NCI-H187 (cell line): Measurements from ENCODE around the gene PDGFB.

ENCODE experiments used
- DNase-seq, 2 experiments: peaks; one replicate each; lab custom pipeline; 2025; lab: John Stamatoyannopoulos, UW

The PDGFB gene

DNA sequence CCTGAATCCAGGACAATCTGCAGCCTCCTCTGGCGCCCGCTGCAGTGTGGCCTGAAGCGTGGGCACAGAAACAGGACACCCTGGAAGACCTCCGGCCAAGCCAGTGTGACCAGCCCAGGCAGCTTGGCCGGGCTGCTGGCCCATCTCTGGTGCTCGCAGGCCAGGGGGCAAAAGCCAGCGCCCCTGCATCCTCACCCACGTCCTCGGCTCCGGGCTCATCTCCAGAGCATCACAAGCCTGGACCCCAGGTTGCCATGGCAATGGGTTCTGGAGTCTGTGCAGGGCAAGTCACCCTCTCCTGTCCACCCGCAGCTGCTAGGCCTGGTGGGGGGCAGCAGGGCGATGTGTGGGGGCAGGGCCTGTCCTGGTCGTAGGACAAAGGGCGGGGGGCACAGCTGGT is 9.3 kb upstream of the PDGFB start:
- DNase-seq = no peak

DNA sequence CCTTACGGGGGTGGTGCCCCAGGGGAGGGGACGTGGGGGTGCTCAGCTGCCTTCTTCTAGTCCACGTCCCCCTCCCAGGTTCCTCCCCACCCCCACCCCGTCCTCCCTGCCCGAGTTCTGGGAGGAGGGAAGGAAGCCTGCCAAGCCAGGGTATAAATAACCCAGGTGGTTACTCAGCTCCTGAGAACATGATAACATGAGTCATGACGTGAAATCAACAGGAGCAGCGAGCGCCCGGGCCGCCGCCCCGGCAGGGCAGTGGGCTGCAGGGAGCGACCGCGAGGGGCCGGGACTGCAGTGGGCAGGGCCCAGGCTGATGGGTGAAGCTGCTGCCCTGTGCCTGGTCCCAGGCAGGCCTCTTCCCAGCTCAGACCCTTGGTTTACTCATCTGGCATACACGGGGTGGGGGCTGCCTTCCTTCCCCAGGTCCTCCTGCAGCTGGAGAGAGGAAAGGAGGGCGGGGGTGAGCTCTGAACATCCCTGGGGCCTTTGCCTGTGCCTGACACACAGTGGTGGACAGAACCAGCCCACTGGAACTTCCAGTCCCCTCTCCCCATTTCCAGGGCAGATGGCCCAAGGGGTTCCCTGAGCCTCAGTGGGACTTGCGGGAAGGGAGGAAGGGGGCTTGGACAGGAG is 8.8 kb upstream of the PDGFB start:
- DNase-seq = no peak

DNA sequence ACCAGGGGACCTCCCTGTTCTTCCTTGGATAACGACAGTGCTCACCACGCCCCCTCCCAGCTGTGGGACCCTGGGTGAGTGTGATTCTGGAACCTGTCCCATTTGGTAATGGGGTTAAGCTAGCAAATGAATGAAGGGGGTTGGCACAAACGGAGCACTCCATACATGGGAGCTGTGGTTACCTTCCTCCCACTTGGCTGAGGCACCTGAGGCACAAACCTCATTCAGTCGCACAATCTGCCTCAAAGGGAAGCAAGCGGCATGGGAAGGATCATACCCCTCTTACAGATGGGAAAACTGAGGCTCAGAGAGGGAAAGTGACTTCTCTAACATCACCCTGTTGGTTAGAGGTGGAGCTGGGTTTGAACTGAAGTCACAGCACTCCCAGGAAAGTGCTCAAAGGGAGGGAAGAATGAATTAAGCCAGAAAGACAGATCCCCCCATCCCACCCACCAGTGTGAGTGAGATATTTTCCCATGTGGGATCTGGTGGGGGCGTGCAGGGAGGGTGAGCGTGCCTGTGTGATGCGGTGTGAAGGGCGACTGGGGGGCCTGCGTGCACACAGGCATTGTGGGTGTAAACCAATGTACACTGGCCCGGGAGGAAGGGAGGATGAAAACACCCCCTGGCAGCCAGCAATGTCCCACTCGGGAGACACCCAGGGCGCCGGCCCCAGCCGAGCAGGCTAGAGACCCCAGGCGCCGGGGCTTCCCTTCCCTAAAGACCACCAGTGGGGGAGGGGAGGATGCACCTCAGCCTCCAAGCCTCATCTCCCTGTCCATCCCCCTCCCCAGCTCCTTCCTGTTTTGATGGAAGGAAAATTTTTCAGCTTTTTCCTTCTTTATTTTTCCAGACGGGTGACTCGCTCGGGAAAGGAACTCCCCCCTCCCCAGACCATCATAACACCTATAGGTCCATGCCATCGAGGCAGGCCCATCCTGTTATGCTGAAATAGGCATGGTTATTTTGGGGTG is 8.0 kb upstream of the PDGFB start:
- no peak for DNase-seq

DNA sequence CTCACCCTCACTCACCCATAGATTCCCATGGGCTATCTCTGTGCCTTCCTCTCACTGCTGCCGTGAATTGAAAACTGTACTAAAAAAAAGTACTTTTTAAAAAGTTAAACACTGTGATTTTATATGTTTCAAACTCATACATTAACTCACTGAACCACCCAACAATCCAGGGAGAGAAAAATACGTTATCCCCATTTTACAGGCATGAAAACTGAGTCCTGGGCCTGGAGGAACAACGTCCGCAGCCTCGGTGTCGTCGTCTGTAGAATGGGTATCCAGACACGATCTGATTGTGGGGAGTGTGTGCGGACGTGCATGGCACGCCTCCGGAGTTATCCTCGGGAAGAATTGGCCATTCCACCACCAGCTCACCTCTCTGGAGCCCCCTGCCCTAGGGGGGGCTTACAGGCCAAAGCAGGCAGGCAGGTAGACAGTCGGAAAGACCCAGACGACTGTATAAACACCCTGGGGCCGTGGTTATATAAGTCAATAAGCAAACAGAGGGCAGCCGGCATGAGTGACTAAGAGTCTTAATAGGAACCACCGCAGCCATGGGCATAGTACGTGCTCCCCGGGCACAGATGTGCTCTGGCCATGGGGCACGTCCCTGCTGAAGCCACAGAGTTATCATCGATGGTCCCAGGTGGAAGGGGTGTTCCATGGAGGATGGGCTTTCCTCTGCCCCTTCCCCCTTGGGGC is 7.1 kb upstream of the PDGFB start:
- DNase-seq = no peak

DNA sequence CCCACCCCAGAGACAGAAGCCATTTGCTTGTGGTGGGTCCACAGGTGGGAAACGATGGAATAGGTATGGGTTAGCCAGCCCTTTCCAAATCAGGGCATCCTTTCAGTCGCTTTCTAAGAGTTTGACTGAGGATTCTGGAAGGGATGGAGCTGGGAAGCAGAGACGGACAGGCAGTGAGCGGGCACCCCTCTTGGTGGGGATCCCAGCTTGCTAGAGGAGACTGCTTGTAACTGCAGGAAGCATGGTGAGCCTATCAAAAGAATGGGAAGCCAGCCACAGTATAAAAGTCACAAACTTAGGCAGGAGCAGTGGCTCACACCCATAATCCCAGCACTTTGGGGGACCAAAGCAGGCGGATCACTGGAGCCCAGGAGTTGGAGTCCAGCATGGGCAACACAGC is 6.1 kb upstream of the PDGFB start:
- no peak for DNase-seq

DNA sequence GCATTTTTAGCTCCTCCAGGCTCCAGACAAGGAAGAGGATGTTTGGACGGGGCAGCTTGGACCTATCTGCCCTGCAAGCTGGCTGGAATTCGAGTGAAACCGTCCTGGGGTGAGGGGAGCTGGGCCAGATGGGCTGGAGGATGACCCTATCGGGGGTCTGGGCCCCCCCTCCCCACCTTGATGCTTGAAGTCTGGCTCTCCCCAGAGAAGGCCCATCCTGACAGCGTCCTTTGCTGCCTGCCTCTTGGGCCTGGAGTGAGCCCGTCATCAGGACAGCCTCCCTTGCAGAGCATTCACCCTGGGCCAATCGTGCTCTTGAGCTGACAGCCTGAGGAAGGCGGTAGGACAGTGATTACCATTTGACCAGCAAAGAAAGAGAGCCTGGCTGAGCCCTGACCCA is 5.3 kb upstream of the PDGFB start:
- no peak for DNase-seq

DNA sequence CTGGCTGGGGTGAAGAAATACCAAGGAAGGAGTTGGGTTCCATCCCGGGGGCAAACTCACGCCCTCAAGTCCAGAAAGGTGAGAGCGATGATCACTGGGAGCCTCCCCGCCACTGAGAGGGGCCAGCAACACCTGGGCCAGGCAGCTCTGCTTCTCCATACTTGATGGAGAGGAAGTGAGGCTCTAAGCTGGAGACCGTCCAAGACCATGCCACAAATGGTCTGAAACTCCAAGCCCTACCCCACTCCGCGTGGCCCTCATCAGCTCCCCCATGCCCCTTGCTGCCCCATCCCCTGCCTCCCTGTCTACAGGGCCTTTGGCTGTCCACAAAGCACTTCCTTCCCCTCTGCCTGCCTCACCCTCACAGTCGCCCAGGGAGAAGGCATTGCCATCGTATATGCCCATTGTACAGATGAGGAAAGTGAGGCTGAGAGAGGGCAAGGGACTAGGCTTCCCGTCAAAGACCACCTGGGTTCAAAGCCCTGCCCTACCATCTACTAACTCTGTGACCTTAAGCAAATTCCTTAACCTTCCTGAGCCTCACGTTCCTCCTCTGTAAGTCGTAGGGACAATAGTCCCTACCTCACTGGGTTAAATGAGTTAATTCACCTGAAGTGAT is 4.4 kb upstream of the PDGFB start:
- no peak for DNase-seq

DNA sequence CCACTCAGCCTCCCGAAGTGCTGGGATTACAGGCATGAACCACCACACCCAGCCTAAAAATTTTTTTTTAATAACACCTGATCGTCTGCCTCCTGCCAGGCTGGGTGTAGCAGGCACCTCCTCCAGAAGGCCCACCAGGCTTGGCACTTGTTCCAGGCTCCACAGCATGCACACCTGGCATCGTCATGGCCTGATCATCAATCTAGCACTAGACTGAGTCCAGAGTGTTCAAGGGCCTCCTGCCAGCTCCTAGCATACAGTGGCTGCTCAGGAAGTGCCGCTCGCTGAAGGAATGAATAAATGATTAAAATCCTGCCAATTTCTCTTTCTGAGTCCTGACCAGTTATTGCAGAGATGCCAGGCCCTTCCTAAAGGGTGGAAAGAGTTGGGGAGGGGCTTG is 3.5 kb upstream of the PDGFB start:
- DNase-seq = no peak

DNA sequence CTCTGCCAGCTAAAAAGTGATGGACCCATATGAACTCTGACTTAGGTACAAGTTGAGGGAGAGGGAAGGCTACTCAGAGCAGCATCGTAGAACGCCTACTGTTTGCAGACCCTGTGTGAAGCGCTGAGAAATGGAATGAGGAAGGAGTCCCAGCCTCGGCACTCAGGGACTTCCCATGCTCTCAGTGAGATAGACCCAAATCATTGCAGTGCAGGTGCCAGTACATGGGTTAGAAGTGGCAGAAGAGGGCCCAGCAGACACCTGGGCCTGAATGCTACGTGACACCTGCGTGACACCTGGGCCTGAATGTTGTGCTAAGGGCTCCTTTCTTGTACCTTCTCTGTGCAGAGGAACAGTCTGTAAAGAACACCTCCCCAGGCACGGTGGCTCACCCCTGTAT is 2.6 kb upstream of the PDGFB start:
- DNase-seq = no peak

DNA sequence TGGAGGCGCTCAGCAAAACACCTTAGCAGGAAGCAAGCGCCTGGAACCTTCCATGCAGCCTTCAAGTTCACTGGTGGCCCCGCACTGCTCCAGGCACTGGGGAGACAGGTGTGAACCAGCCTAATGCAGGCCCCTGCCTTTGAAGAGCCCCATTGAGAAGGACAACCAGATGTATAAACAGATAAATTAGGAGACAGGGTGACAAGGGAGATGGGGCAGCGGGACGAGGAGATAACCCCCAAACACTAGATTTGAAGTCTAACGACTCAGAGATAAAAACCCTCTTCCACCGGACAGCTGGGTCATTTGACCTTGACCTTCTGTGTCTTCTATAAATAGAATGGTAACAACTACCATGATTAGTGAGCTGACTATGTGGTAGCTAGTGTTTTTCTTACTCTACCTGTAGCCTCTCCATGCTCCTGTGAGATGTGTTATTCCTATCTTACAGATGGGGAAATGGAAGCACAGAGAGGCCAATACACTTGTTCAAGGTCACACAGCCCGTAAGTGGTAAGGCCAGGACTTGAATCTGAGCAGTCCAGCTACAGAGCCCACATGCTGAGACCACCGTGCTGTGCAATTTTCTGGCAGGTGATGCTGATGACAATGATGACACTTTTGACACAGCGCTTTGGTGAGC is 2.0 kb upstream of the PDGFB start:
- DNase-seq = no peak

DNA sequence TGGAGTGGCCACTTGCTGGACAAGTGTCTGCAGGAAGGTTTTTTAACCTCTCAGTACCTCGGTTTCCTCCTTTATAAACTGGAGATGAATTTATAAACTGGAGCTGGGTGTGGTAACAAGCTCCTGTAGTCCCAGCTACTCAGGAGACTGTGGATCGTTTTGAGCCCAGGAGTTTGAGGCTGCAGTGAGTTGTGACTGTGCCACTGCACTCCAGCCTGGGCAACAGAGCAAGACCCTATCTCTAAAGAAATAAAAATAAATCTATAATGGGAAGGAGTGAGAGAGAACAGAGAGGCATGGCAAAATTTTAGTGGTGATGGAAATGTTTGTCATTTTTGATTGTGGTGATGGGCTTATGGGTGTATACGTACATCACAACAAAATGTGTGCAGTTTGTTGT is 1.4 kb upstream of the PDGFB start:
- no peak for DNase-seq

DNA sequence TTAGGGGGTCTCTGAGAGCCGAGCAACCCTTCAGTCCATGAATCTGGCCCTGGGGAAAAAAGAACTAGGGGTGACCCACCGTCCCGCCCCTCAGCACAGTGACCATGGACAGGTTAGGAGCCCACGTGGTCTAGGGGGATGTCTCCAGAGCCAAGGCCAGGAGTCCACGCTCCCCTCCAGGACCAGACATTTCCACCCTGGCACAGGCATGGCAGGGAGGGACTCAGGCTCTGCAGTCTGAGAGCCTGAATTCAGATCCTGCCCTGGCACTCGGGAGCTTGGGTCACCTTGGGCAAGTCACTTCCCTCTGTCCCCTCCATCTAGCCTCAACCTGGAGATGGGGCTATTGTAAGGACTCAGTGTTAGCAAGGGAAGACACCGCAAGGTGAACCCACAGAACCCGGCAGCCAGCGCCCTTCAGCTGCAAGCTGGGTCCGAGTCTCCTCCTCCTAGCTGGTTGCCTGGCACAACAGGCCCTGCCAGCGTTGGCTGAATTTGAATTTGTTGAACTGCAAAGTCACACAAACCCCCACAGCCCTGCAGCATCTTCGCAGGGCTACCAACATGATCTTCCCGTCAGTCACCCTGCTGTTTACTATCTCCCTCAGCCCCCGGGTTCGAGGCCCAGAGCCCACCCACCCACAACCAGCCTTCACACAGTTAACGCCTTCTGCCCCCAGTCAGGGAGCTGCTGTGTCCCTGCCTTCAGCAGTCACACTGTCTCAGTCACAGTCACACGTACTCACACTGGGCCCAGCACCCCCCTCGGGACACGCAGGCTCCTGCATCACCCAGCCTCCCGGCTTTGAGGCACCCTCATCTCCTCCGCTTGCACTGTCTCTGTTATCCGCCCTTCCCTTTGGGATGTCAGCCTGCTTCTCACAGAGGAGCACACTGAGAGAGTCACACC is 603 bp upstream of the PDGFB start:
- DNase-seq = no peak

DNA sequence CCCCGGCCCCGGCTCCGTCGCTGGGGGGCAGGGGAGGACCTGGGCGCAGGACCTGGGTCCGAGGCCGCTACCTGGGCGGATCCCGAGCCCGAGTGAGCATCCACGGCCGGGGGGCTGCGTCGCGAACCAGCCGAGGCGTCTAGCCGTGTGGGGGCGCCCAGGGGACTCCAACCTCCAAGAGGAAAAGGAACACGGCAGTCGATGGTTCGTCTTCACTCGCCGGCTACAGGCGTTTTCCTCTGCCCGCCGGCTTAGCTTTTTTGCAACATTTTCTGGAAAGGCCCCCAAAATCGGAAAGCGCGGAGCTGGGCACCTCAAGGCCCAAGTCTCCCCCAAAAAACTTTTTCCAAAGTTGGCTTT is 666 bp downstream of the PDGFB start:
- DNase-seq = no peak

DNA sequence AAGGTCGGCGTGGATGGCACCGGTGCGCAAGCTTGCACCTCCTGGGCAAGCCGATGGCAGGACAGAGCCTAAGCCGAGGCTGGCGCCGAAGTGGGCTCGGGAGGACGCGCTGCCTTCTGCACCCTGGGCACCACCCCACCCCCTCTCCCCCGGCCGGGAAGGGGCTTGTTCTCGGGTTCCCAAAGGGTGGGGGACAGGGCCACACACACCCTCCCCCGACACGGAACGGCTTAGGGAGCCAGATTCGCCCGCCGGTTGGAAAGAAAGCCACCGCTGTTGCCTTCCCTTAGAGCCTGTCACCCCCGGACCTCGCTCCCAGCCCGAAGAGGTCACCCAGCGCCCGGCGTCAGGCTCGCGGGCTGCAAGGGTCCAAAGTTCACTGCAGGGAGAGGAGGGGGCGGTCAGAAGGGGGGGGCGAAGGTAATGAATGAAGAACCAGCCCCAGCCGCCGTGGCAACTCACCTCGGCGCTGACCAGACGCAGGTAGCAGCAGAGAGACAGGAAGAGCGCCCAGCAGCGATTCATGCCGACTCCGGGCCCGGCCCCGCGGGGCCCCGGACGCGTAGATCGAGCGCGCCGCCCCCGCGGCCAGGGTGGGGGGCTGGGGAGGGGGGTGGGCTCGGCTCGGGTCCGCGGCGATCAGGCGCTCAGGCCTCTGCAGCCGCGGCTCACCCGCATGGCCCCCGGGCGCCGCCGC is 1.2 kb downstream of the PDGFB start:
- no peak for DNase-seq

DNA sequence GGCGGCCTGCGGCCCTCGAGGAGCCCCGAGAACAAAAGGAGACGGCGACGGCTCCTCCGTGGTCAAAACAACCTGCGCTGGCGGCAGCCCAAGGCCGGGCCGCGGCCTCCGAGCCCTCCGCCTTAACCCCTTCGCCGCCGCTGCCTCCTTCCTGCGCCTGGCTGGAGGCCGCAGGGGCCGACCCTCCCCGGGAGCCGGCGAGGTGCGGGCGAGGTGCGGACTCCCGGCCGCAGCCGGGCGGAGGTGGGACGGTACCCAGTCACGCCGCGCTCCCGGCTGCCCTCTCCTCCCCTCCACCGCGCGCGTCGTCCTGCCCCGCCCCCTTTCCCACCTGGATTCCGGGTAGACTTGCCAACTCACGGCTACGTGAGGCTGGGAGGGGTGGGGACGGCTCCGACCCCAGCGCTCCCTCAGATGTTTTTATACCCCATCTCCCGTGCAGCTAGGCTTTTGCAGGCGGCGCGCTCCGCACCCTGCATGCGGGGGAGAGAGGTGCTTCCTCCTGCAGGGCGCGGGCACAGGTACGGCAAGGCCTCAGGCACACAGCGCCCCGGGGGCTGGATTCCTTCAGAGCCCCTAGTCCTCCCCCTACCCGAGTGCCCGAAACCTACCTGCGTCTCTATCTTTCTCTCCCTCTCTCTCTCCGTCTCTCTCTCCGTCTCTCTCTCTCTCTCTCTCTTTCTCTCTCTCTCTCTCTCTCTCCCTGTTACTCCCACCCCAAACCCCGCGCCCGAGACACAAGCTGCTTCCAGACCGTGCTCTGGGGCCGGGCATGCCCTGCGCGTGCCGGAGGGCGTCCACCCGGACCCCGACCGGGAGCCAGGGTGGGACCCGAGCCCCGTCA is 2.0 kb downstream of the PDGFB start:
- DNase-seq = no peak

DNA sequence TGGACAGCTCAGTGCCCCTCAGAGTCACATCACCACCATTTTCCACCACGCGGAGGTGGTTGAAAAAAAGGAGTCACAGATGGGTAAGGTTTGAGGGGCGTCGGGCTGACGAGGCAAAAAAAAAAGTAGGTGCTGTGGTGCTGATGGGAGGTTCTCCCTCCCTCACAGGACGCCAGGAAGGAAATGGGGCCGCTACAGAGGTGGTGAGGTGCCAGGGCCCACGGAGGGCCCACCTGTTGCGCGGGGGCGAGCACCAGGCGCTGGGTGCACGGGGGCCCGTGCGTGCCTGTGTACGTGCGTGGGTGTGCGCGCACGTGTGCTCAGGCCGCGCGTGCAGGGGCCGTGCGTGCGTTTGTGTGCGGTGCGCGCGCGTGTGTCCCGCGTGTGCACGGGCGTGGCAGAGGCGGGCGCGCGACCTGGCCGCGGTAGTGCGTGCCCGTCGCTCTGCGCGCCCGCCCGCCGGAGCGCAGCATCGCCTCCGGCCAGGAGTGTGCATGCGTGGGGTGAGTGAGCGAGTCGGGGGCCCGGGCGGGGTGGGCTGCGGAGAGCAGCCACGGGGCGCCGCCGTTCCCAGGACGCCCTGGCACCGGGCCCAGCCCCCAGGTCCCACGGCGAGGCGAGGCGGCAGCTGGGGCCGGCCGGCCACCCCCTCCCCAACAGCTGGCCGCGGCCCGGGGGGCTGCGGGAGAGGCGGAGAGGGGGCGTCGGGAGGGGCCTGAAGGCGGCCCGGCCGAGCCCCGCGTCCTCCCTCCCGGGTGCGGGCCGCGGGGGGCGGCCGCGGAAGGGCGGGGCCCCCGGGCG is 2.8 kb downstream of the PDGFB start:
- DNase-seq = no peak

DNA sequence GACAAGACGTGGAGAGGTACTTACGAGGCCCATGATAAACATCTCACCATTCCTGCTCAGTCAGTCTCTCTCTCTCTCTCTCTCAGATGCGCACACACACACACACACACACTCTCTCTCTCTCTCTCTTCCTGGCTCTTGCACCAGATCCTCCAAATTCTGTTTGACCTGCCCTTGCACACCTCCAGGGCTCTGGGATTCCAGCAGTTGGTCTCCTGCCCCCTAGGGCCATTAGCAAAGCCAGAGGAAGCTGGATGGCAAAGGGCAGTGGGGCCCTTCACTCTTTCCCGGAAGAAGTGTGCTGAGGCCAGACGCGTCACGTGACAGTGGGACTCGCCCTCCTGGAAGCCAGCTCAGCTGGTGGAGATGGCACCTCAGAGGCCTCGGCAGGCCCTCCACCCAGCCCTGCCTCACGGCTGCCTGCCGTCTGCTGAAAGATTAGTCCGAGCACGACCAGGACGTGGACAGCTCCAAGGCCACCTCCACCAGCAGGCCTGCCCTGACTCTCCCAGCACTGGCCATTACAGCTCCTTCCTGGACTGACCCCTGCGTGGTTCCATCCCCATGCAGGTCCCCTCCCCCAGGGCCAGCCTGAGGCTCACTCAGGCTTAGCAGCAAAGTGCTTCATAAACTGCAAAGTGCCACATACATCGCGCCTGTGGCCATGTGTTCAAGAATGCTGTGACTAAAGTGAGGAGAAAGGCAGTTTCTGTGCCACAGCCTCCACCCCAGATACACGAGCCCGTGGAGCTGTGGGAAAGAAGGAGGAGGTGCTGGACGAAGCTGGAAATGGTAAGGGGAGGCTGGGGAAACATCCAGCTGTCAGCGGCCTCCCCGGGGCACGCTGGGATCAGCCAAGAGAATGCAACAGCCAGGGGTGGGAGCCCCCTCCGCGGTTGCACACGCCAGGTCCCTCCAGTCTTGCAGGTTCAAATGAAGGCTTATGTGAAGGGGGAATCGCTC is 3.7 kb downstream of the PDGFB start:
- no peak for DNase-seq
